ENCODE results near the gene ISM1. TPM values are rescaled to one million over a fixed set of nuclear protein-coding genes. Genes with fewer than 3 reads are reported as not detected.

ISM1 gene
- total and polyA plus RNA-seq, 2 of the 13 experiments (the other 11 are each of a cell fraction or from before 2014, with no cell fraction given) = 0.40 to 1.4 TPM

GRCh38 chr20:13325033-13325432 is 104.0 kb downstream of the ISM1 start (continued):
- TF ChIP-seq FOXP4 (CRISPR knock-in tag; IDR thresholded peaks at IDR 0.05) (no peak), FOXO1 (CRISPR knock-in tag; IDR thresholded peaks at IDR 0.05) (peak; percentile 30; the same call in 1 of the 2 replicates), SCMH1 (CRISPR knock-in tag; IDR thresholded peaks at IDR 0.05; ENCODE audit: borderline replicate concordance) (no peak), FOXA1 (IDR thresholded peaks at IDR 0.05) (no peak), FOXA1 (CRISPR knock-in tag; IDR thresholded peaks at IDR 0.05) (no peak), MTA1 (CRISPR knock-in tag; IDR thresholded peaks at IDR 0.05; ENCODE audit: borderline replicate concordance) (no peak), ATF3 (CRISPR knock-in tag; IDR thresholded peaks at IDR 0.05) (0 out of 2 replicates have a peak, but pooled peaks have one; percentile 19), HMG20B (CRISPR knock-in tag; conservative IDR thresholded peaks at IDR 0.05) (no peak), MNT (IDR thresholded peaks at IDR 0.05) (no peak), ARNT2 (CRISPR knock-in tag; IDR thresholded peaks at IDR 0.05; ENCODE audit: low read depth) (peak; percentile 54; the same call in 1 of the 2 replicates), CHD4 (IDR thresholded peaks at IDR 0.05; ENCODE audit: borderline replicate concordance, low read length) (no peak), HMGXB3 (CRISPR knock-in tag; IDR thresholded peaks at IDR 0.05; ENCODE audit: borderline replicate concordance) (no peak), ZKSCAN5 (CRISPR knock-in tag; IDR thresholded peaks at IDR 0.05) (no peak), RNF2 (conservative IDR thresholded peaks at IDR 0.05; ENCODE audit: low read depth) (no peak; the same call in 1 of the 2 replicates), ZNF253 (CRISPR knock-in tag; IDR thresholded peaks at IDR 0.05; ENCODE audit: borderline replicate concordance) (no peak), XRCC5 (optimal IDR thresholded peaks at IDR 0.05; ENCODE audit: low read length) (peak; percentile 88), BCL6 (CRISPR knock-in tag; IDR thresholded peaks at IDR 0.05) (peak; percentile 36), RXRA (CRISPR knock-in tag; IDR thresholded peaks at IDR 0.05) (no peak), ATF6 (CRISPR knock-in tag; conservative IDR thresholded peaks at IDR 0.05) (no peak), PRMT3 (CRISPR knock-in tag; IDR thresholded peaks at IDR 0.05; ENCODE audit: borderline replicate concordance, low read depth) (no peak)

Data from HepG2 (cell line).